Adrenal gland (tissue), 12 donors: ENCODE measurements around the gene USP25. TPM values are rescaled to one million over a fixed set of nuclear protein-coding genes. Genes with fewer than 3 reads are reported as not detected.

ENCODE experiments used
- DNase-seq, 7 donors: peaks; one replicate each; pipeline ENCODE4 v3.0.0-alpha.2; 2019 to 2020
- H3K27ac ChIP-seq, 5 donors: fragments of 200-600 bp; sonication (generic) in 4 of 5; 1 replicate in 3 of 5; 2 replicates in 2 of 5; pipeline versions ENCODE4 v1.5.1 to v1.8.0; 2016 to 2020; ENCODE audit warnings: mild to moderate bottlenecking in 1 of 5
- H3K27me3 ChIP-seq: fragments of 200-600 bp; 2 replicates; pipeline ENCODE4 v1.8.0; 2021
- H3K36me3 ChIP-seq, 2 donors: fragments of 200-600 bp; replicated peaks in 1 of 2; 1 replicate in 1 of 2; 2 replicates in 1 of 2; pipeline versions ENCODE4 v1.5.1 to v1.8.0; 2018 to 2022
- H3K4me1 ChIP-seq, 2 donors: fragments of 200-600 bp; replicated peaks in 1 of 2; 1 replicate in 1 of 2; 2 replicates in 1 of 2; pipeline versions ENCODE4 v1.5.1 to v1.8.0; 2018 to 2021
- H3K4me3 ChIP-seq, 4 donors: fragments of 200-600 bp; sonication (generic) in 3 of 4; one replicate each; pipeline ENCODE4 v1.5.1; 2016 to 2018
- H3K9me3 ChIP-seq, 3 donors: fragments of 200-600 bp; sonication (generic) in 1 of 3; replicated peaks in 1 of 3; 1 replicate in 2 of 3; 2 replicates in 1 of 3; pipeline versions ENCODE4 v1.5.1 to v1.8.0; 2016 to 2021
- CTCF ChIP-seq, 6 experiments: fragments of 450-650 bp in 4 of 6; fragments of 200-600 bp in 2 of 6; sonication (generic) in 1 of 6; IDR thresholded peaks; 1 replicate in 5 of 6; 2 replicates in 1 of 6; pipeline versions ENCODE4 v1.5.1 to v1.8.0; 2016 to 2021; ENCODE audit warnings: antibody characterized with exemption in 6 of 6, mild to moderate bottlenecking in 2 of 6, moderate library complexity in 1 of 6
- POLR2A ChIP-seq, 2 donors: fragments of 450-650 bp; IDR thresholded peaks; one replicate each; pipeline ENCODE4 v1.6.1; 2017; ENCODE audit warnings: antibody characterized with exemption in 2 of 2, mild to moderate bottlenecking in 2 of 2, moderate library complexity in 1 of 2
- WGBS, 4 donors: extraction: QIAGEN DNeasy Blood & Tissue Kit in 2 of 4; methylation state at CpG; one replicate each; pipeline versions ENCODE4 v1.1.5 to v1.1.7; 2013 to 2017; 5-methylcytosine and 5-hydroxymethylcytosine counted together
- intact Hi-C, 2 donors: fragments of 100-400 bp; cut with DNase I; formaldehyde crosslinking; loops; one replicate each; pipeline versions ENCODE4 v1.14.1 to v1.15.0; 2022 to 2023
- polyA plus RNA-seq, 3 donors: library from polyadenylated mRNA; stranded (reverse); fragments of 200-250 nt in 2 of 3; fragments of 350-450 nt in 1 of 3; fragmentation: Illumina TruSeq in 1 of 3; extraction: RNeasy Lipid Tissue Mini Kit (QIAGEN cat#74804) in 1 of 3; gene quantifications; one replicate each; pipeline ENCODE4 v1.2.3, GENCODE V29; 2013 to 2014
- total RNA-seq, 9 donors: library from RNA; depleted of rRNA in 4 of 9; stranded (reverse); fragments of >200 nt in 4 of 9; fragments of 120-200 nt in 1 of 9; fragmentation: NEBNext Ultra II Directional in 1 of 9; extraction: Animal tissue kit (Norgen Biotek cat#: 25700) in 1 of 9; gene quantifications; one replicate each; pipeline versions ENCODE4 v1.1.0 to v1.2.4, GENCODE V29; 2013 to 2023
- donor health status: healthy with polysubstance abuse.
- donor health status: Bipolar disorder and iron deficiency.
- donor health status: DM: yes; HTN: yes; CAD: no.
- donor health status: DM: no; HTN: no; CAD: no.
- donor health status: DM: no; HTN: no; CAD: no.
- donor health status: DM: yes; HTN: yes; CAD: no.

The USP25 gene
- total and polyA plus RNA-seq, 12 donors = 11.8 to 47.4 (median 38.3) TPM

- WGBS, 4 donors = 90 to 95% (median 92%) methylated on average over 4 of the region's 4 CpGs
- TF ChIP-seq CTCF (IDR thresholded peaks at IDR 0.05) = no peak
- no peak for TF ChIP-seq POLR2A (IDR thresholded peaks at IDR 0.05)
- Histone ChIP-seq H3K9me3 (peaks cover 0 to 7% (median 0%) of the 10 kb centered on the region in 3 donors), H3K27ac (no peak overlapping the region), H3K4me3 (no peak overlapping the region), H3K36me3 (peaks cover 0 to 6% of the 10 kb centered on the region in 2 donors), H3K4me1 (no peaks in the 10 kb centered on the region), H3K27me3 (no peaks in the 10 kb centered on the region)
- intact Hi-C loops = no loop called here
- DNase-seq = no peak
These were observed 101.7 kb downstream of the USP25 start for GRCh38 chr21:15831497-15831896.

- Histone ChIP-seq H3K27ac (no peak overlapping the region), H3K4me1 (peaks cover 0 to 3% of the 10 kb centered on the region in 2 donors), H3K9me3 (no peaks in the 10 kb centered on the region), H3K36me3 (peaks cover 0 to 6% of the 10 kb centered on the region in 2 donors), H3K27me3 (no peaks in the 10 kb centered on the region), H3K4me3 (no peak overlapping the region)
- TF ChIP-seq CTCF (IDR thresholded peaks at IDR 0.05) = no peak
- no peak for TF ChIP-seq POLR2A (IDR thresholded peaks at IDR 0.05)
- DNase-seq = no peak
- WGBS, 4 donors = 63 to 75% (median 71%) methylated on average over 4 of the region's 4 CpGs
- intact Hi-C loops = no loop called here
These were observed 107.9 kb downstream of the USP25 start for GRCh38 chr21:15837645-15838044.

GRCh38 chr21:15839026-15839425 lies 109.2 kb downstream of the USP25 start:
- Histone ChIP-seq H3K4me3 (no peak overlapping the region), H3K27me3 (no peaks in the 10 kb centered on the region), H3K27ac (no peak overlapping the region), H3K4me1 (peaks cover 0 to 3% of the 10 kb centered on the region in 2 donors), H3K9me3 (no peaks in the 10 kb centered on the region), H3K36me3 (no peaks in the 10 kb centered on the region)
- 95 to 100% (median 99%) methylated on average over 2 of the region's 2 CpGs for WGBS, 4 donors
- intact Hi-C loops = no loop called here
- no peak for DNase-seq
- TF ChIP-seq CTCF (IDR thresholded peaks at IDR 0.05) (no peak), POLR2A (IDR thresholded peaks at IDR 0.05) (no peak)

- 93 to 98% (median 96%) methylated on average over 2 of the region's 2 CpGs for WGBS, 4 donors
- intact Hi-C loops = no loop called here
- TF ChIP-seq CTCF (IDR thresholded peaks at IDR 0.05) (no peak), POLR2A (IDR thresholded peaks at IDR 0.05) (no peak)
- Histone ChIP-seq H3K27me3 (no peaks in the 10 kb centered on the region), H3K36me3 (no peaks in the 10 kb centered on the region), H3K4me1 (peaks cover 0 to 3% of the 10 kb centered on the region in 2 donors), H3K9me3 (no peaks in the 10 kb centered on the region), H3K4me3 (no peak overlapping the region), H3K27ac (no peak overlapping the region)
- DNase-seq = no peak
These were observed 109.8 kb downstream of the USP25 start for GRCh38 chr21:15839601-15840000.
